Motor neuron (in vitro differentiated cells): ENCODE measurements around the gene ABL1. TPM values are rescaled to one million over a fixed set of nuclear protein-coding genes. Genes with fewer than 3 reads are reported as not detected.
A peak's percentile ranks its signal among the peaks of the same experiment; 100 is the strongest.

Experiments
- ATAC-seq, 8 experiments: fragments of 200-7000 bp; cut with Tn5 transposase; replicated peaks in 6 of 8; 2 replicates each; pipeline ENCODE4 v1.8.0; 2021; ENCODE audit warnings: mild to moderate bottlenecking in 8 of 8, moderate library complexity in 8 of 8
- H3K27ac ChIP-seq, 2 donors: fragments of 250-450 bp; sonication (Bioruptor Pico); 2 replicates each; pipeline ENCODE4 v1.9.0; 2021; ENCODE audit warnings: antibody characterized with exemption in 2 of 2, mild to moderate bottlenecking in 2 of 2, moderate library complexity in 1 of 2
- H3K4me1 ChIP-seq, 2 donors: fragments of 250-450 bp; sonication (Bioruptor Pico); replicated peaks in 1 of 2; 2 replicates each; pipeline ENCODE4 v1.6.1; 2021; ENCODE audit warnings: antibody characterized with exemption in 2 of 2, mild to moderate bottlenecking in 2 of 2, moderate library complexity in 1 of 2
- H3K4me3 ChIP-seq, 5 donors: fragments of 250-450 bp; sonication (Bioruptor Pico); 2 replicates each; pipeline ENCODE4 v1.9.0; 2021; ENCODE audit warnings: antibody characterized with exemption in 5 of 5, mild to moderate bottlenecking in 5 of 5, moderate library complexity in 4 of 5
- WGBS, 10 experiments: fragments of 450-650 bp; shearing (Covaris generic); methylation state at CpG; one replicate each; pipeline ENCODE4 v1.0.0; 2022; 5-methylcytosine and 5-hydroxymethylcytosine counted together
- in situ Hi-C, 9 experiments: fragments of 400-800 bp; cut with MboI; loops; one replicate each; pipeline ENCODE4 v1.15.0; 2021; ENCODE audit warnings: low sequenced_read_pairs in 9 of 9, low pct_unique_long_range_greater_than_20kb in 2 of 9; ENCODE audit not compliant: unreplicated experiment in 9 of 9
- total RNA-seq, 8 experiments: library from RNA; unstranded; fragments of 300-600 nt; gene quantifications; 2 replicates each; pipeline versions ENCODE4 v1.2.3 to v1.2.4, GENCODE V29; 2022

ABL1 gene
- total RNA-seq, 8 experiments from 2014 or later: 20.7 to 68.1 (median 33.2) TPM

- no peak for ATAC-seq
Observed at GRCh38 chr9:130900701-130901497, 65.8 kb downstream of the ABL1 start.

GRCh38 chr9:130901498-130902203 is 66.6 kb downstream of the ABL1 start:
- in situ Hi-C loops: no loop called here
- peaks cover 13 to 15% of the 10 kb centered on the region in 2 donors for H3K4me1 ChIP-seq
- WGBS, 10 experiments: 100% methylated on average over 1 of the region's 17 CpGs; no CpG with 5 or more reads in 9 of the 10 experiments
- H3K27ac ChIP-seq: peak overlapping the region; percentile 38 to 73
- peak in 1 of 8 experiments; percentile 6 for ATAC-seq
- H3K4me3 ChIP-seq: no peak overlapping the region

More at GRCh38 chr9:130900701-130901497, 65.8 kb downstream of the ABL1 start:
- in situ Hi-C loops: no loop called here
- Histone ChIP-seq H3K4me1 (peaks cover 7 to 14% of the 10 kb centered on the region in 2 donors), H3K27ac (peak overlapping the region; percentile 38 to 66), H3K4me3 (no peak overlapping the region)
- 58 to 83% (median 66%) methylated on average over 1 to 5 of the region's 17 CpGs; no CpG with 5 or more reads in 6 of the 10 experiments for WGBS, 10 experiments

DNA sequence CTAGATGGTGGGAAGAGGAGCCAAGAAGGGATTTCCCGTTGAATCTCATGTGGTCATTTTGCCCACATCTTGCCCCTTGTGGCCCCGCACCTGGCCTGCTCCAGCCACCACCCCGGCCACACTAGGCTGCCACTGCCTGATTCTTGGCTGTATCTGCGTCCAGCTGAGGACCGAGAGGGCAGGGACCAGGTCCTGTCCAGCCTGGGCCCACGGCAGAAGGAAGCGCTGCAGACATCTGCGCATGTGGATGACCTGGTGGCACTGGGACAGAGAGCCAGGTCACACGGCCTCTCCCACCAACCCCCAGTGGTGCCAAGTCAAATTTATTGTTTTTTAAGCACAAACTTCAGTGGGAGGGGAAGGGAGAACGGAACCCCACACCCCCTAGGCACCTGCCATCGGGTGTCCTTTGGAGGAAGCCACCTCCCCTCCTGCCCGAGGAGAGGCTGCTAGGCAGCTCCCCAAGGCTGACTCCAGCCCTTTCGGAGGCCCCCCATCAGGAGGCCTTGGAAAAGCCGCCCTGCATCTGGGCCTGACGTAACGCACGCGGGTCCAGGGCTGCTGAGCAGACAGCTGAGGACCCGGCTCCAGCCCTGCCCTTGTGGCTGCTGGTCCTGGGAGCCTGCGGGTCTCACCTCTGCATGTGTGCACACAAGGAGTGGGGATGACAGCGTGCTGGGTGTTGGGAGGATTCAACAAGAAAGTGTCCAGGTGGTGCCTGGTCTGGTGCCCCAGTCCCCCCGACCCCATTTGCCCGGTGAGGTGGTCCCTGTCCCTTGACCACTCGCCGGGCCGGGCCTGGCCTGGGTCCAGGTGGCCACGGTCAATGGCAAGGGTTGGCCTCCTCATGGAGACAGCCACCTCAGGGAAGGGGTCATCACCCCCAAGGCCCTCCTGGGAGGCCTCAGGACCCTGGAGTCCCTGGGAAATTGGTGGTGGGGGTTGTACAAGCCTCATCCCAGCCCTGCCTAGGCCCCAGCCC is 67.4 kb downstream of the ABL1 start:
- peak in 5 of 8 experiments; percentile 5 to 36 (median 25) for ATAC-seq
- no peak overlapping the region for H3K4me3 ChIP-seq
- H3K4me1 ChIP-seq: peaks cover 13 to 17% of the 10 kb centered on the region in 2 donors
- 26 to 90% (median 84%) methylated on average over 2 to 7 of the region's 27 CpGs; no CpG with 5 or more reads in 6 of the 10 experiments for WGBS, 10 experiments
- in situ Hi-C loops: no loop called here
- peak overlapping the region; percentile 58 to 73 for H3K27ac ChIP-seq

DNA sequence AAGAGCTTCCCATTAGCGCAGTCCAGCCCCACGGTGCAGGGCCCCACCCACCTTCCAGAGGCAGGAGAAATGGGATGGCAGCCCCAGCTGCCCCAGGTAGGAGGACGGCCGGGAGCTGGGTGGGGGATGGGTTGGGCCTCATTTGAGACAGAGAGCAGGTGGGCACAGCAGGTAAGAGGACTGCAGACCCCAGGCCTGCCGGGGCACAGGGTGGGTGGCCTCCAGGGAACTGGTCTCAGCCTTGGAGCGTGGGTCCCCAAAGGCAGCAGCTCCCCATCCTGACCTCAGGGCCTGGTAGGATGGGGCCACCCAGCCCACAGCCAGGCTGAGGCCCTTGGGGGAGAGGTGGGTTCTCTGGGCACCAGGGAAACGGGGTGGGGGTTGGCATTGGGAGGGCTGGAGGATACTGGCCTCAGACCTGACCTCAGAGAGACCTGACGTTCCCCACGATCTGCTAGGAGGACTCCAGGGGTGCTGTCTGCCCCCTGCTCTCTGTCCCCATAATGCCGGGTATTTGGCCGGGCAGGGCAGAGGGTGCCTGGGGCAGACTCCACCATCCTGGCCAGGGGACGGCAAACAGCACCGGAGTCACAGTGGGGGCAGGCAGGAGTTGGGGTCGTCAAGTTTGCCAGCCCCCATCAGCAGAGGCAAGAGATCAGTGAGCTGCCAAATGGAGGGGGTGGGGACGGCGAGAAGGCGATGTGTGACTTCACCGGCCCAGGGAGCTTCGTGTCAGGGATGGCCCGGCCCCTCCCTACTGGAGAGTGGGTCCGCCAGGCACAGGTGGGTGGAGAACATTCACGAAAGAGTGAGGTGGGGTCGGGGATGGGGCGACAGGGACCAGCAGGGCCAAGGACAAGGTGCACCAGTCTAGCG is 68.4 kb downstream of the ABL1 start:
- in situ Hi-C loops: no loop called here
- no peak overlapping the region for H3K4me3 ChIP-seq
- peak overlapping the region in 1 of 2 donors; percentile 57 for H3K27ac ChIP-seq
- WGBS, 10 experiments: 40 to 91% (median 80%) methylated on average over 1 to 4 of the region's 25 CpGs; no CpG with 5 or more reads in 7 of the 10 experiments
- peaks cover 13 to 17% of the 10 kb centered on the region in 2 donors for H3K4me1 ChIP-seq
- no peak for ATAC-seq

- 73 to 89% (median 82%) methylated on average over 3 to 13 of the region's 48 CpGs; no CpG with 5 or more reads in 3 of the 10 experiments for WGBS, 10 experiments
- Histone ChIP-seq H3K4me1 (peaks cover 13 to 17% of the 10 kb centered on the region in 2 donors), H3K27ac (peak overlapping the region; percentile 24 to 57), H3K4me3 (no peak overlapping the region)
- in situ Hi-C loops: no loop called here
- ATAC-seq: no peak
Observed at GRCh38 chr9:130904070-130905044, 69.3 kb downstream of the ABL1 start.

DNA sequence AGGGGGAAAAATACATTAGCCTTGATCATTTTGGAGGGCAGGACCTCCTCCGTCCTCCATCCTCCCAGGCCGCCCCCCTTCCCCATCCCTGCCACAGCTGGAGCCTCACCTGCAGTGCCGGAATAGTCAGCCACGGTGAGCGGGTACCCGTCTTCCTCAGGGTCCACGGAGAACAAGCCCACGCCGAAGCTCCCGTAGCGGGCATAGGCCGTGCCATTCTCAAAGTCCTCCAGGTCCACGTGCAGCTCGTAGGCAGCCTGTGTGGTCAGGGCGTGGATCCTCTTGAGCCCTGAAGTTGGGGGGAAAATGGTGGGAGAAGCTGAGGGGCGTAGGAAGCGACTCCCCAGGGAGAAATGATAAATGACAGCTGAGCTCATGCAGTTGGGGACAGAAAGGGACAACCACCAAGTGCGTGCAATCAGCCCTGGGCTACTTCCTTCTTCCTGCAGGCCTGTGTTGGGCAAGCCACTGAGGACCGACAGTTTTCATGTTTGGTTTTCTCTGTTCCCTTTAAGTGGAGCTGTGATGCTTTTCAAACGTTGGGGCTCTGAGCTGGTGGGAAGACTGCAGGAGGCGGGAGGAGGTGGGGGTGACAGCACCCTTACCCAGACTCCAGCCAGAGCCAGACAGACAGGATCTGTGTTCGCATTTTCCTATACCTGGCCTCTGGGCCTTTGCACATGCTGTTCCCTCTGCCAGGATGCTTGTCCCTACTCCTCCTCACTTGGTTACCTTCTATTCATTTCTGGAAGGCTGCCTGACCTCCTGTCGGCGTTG is 70.3 kb downstream of the ABL1 start:
- peaks cover 13 to 17% of the 10 kb centered on the region in 2 donors for H3K4me1 ChIP-seq
- in situ Hi-C loops: no loop called here
- ATAC-seq: no peak
- H3K27ac ChIP-seq: peak overlapping the region; percentile 35 to 57
- whole genome bisulfite sequencing, 10 experiments: 33 to 100% (median 83%) methylated on average over 1 to 14 of the region's 24 CpGs; no CpG with 5 or more reads in 1 of the 10 experiments
- no peak overlapping the region for H3K4me3 ChIP-seq

DNA sequence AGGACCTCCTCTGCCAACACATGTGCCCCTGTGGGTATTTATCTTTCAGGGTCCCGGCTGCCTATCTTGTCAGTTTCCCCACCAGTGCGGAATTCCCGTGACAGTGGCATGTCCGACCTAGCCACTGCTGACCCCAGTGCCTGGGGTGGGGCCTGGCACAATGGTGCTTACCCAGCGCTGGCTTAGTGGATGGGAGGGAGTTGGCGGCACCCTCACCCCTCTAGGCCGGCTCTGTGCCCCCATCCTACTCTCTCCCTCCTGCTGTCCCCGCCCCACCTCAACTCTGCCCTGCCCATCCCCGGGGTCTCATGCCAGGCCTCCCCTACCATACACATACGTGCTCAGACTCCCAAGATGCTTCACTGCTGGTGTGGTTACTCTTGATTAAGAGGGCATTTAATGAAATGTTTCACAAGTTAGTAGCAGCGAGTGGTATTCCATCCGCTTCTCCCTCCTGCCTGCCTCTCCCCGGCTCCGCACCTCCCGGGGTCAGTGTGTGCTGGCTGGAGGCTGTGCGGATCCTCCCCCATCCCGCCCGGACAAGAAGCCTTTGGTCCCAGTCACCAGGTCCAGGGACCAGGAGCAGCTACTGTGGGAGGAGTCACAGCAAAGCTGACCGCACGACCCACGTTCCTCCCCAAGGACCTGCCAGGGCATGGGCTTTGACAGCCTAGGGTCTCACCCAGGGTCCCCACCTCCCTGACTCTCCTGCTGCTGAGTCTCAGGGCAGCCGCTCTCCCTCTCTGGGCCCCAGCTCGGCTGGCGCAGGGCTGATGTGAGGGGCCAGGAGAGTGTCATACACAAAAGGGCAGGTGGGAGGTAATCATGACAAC is 71.1 kb downstream of the ABL1 start:
- H3K4me1 ChIP-seq: peaks cover 13 to 21% of the 10 kb centered on the region in 2 donors
- peak in 5 of 8 experiments; percentile 11 to 58 (median 24) for ATAC-seq
- H3K27ac ChIP-seq: peak overlapping the region in 1 of 2 donors; percentile 57
- H3K4me3 ChIP-seq: no peak overlapping the region
- 54 to 100% (median 73%) methylated on average over 1 to 4 of the region's 24 CpGs; no CpG with 5 or more reads in 6 of the 10 experiments for WGBS, 10 experiments
- in situ Hi-C loops: no loop called here

- Histone ChIP-seq H3K4me3 (no peak overlapping the region), H3K4me1 (peaks cover 13 to 23% of the 10 kb centered on the region in 2 donors), H3K27ac (peak overlapping the region; percentile 57 to 58)
- ATAC-seq: peak in 2 of 8 experiments; percentile 15 to 46
- in situ Hi-C loops: no loop called here
- 60 to 100% (median 69%) methylated on average over 2 to 11 of the region's 21 CpGs; no CpG with 5 or more reads in 3 of the 10 experiments for WGBS, 10 experiments
Observed at GRCh38 chr9:130906735-130907416, 71.8 kb downstream of the ABL1 start.

DNA sequence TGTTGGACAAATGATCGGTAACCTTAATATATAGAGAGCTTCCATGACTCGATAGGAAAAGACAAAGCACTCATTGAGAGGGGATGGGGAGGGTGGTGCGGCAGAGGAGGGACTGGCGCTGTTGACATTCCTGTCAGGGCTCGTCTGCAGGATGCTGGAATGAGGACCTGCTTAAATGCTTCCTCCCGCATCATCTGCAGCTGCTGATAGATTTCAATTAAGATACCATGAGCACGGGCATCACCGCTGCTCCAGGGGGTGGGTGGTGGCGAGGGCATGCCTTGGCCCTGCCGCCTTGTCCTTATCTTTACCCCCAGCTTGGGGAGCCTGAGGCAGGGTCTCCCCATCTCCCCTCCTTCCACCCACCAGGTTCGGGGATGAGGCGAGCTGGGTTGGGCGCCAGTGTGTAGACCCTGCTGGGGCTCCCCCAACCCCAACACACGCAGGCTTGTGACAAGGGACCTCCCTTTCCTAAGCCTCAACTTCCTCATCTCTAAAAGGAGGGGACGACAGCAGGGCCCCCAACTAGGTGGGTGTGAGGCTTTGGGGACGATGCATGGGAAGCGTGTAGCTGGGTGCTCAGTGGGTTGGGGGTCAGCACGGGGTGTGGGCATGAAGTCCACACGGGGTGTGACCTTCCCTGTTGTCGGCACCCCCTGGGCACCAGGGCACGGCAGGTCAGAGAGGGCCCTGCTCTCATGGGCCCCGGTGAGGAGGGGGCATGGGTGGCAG is 73.3 kb downstream of the ABL1 start:
- H3K4me1 ChIP-seq: peaks cover 13 to 17% of the 10 kb centered on the region in 2 donors
- WGBS, 10 experiments: 40 to 100% (median 75%) methylated on average over 1 to 6 of the region's 22 CpGs
- peak in 2 of 8 experiments; percentile 13 to 43 for ATAC-seq
- in situ Hi-C loops: no loop called here
- H3K27ac ChIP-seq: peak overlapping the region; percentile 49 to 70
- no peak overlapping the region for H3K4me3 ChIP-seq
